ENCODE data around the gene SLC9A9. TPM values are rescaled to one million over a fixed set of nuclear protein-coding genes. Genes with fewer than 3 reads are reported as not detected.
A peak's percentile ranks its signal among the peaks of the same experiment; 100 is the strongest.

SLC9A9 gene
- polyA plus RNA-seq, 1 experiment = 2.4 TPM

- Histone ChIP-seq H3K27me3 (ENCODE audit: control insufficient read depth, insufficient read depth, low read length) (no peaks in the 10 kb centered on the region), H3K36me3 (ENCODE audit: control insufficient read depth, insufficient read depth, low read length) (no peaks in the 10 kb centered on the region), H3K4me3 (ENCODE audit: low read depth, low read length) (no peak overlapping the region)
- no peak for DNase-seq (ENCODE audit: low read depth)
- ChIA-PET POLR2A (no interaction called here), CTCF (interaction anchor here (1.0 to 1.5 kb wide), 3 partner anchors 10 to 121 kb away, joined by 3 read pairs; no protein-coding TSS in a partner anchor)
- no peak for TF ChIP-seq CTCF (IDR thresholded peaks at IDR 0.05; ENCODE audit: insufficient read depth, low read depth, low read length)
Observed at GRCh38 chr3:143242691-143243090, 605.6 kb downstream of the SLC9A9 start.

GRCh38 chr3:143242101-143242500, 606.2 kb downstream of the SLC9A9 start:
- ChIA-PET POLR2A (no interaction called here), CTCF (interaction anchor here (1.0 to 1.5 kb wide), 3 partner anchors 11 to 120 kb away, joined by 3 read pairs; no protein-coding TSS in a partner anchor)
- no peak for TF ChIP-seq CTCF (IDR thresholded peaks at IDR 0.05; ENCODE audit: insufficient read depth, low read depth, low read length)
- H3K36me3 ChIP-seq (ENCODE audit: control insufficient read depth, insufficient read depth, low read length) = no peaks in the 10 kb centered on the region
- no peak overlapping the region for H3K4me3 ChIP-seq (ENCODE audit: low read depth, low read length)
- DNase-seq (ENCODE audit: low read depth) = no peak
- H3K27me3 ChIP-seq (ENCODE audit: control insufficient read depth, insufficient read depth, low read length) = no peaks in the 10 kb centered on the region

- Histone ChIP-seq H3K4me3 (ENCODE audit: low read depth, low read length) (no peak overlapping the region), H3K36me3 (ENCODE audit: control insufficient read depth, insufficient read depth, low read length) (no peaks in the 10 kb centered on the region), H3K27me3 (ENCODE audit: control insufficient read depth, insufficient read depth, low read length) (no peaks in the 10 kb centered on the region)
- CTCF ChIA-PET = interaction anchor here (1.0 to 1.1 kb wide), 2 partner anchors 11 to 120 kb away, joined by 3 read pairs; no protein-coding TSS in a partner anchor
- peak; percentile 81 for DNase-seq (ENCODE audit: low read depth)
- POLR2A ChIA-PET = no interaction called here
- TF ChIP-seq CTCF (IDR thresholded peaks at IDR 0.05; ENCODE audit: insufficient read depth, low read depth, low read length) = no peak
Observed at GRCh38 chr3:143241481-143241951, 606.8 kb downstream of the SLC9A9 start.

GRCh38 chr3:143240886-143241285, 607.4 kb downstream of the SLC9A9 start:
- Histone ChIP-seq H3K27me3 (ENCODE audit: control insufficient read depth, insufficient read depth, low read length) (no peaks in the 10 kb centered on the region), H3K36me3 (ENCODE audit: control insufficient read depth, insufficient read depth, low read length) (no peaks in the 10 kb centered on the region), H3K4me3 (ENCODE audit: low read depth, low read length) (no peak overlapping the region)
- ChIA-PET POLR2A (no interaction called here), CTCF (no interaction called here)
- peak; percentile 8 for DNase-seq (ENCODE audit: low read depth)
- TF ChIP-seq CTCF (IDR thresholded peaks at IDR 0.05; ENCODE audit: insufficient read depth, low read depth, low read length) = no peak

GRCh38 chr3:143239031-143239430, 609.2 kb downstream of the SLC9A9 start:
- ChIA-PET CTCF (no interaction called here), POLR2A (no interaction called here)
- no peaks in the 10 kb centered on the region for H3K27me3 ChIP-seq (ENCODE audit: control insufficient read depth, insufficient read depth, low read length)
- TF ChIP-seq CTCF (IDR thresholded peaks at IDR 0.05; ENCODE audit: insufficient read depth, low read depth, low read length) = no peak
- H3K4me3 ChIP-seq (ENCODE audit: low read depth, low read length) = no peak overlapping the region
- no peaks in the 10 kb centered on the region for H3K36me3 ChIP-seq (ENCODE audit: control insufficient read depth, insufficient read depth, low read length)
- DNase-seq (ENCODE audit: low read depth) = no peak
